ENCODE data around the gene C6orf120. TPM values are rescaled to one million over a fixed set of nuclear protein-coding genes. Genes with fewer than 3 reads are reported as not detected.

Gene C6orf120
- total and polyA plus RNA-seq, 11 donors = 3.4 to 22.9 (median 18.8) TPM

GRCh38 chr6:169664227-169664626 is 37.7 kb upstream of the C6orf120 start:
- no peak for ATAC-seq
- DNase-seq = no peak
- no peaks in the 10 kb centered on the region for H3K9me3 ChIP-seq
- no peak for TF ChIP-seq CTCF (IDR thresholded peaks at IDR 0.05)
- peaks cover 0 to 2% (median 0%) of the 10 kb centered on the region in 12 donors for H3K4me1 ChIP-seq
- H3K36me3 ChIP-seq = peaks cover 0 to 68% (median 37%) of the 10 kb centered on the region in 9 donors
- H3K4me3 ChIP-seq = no peak overlapping the region
- 91 to 97% (median 94%) methylated on average over 10 to 14 of the region's 14 CpGs for WGBS, 4 donors
- no peaks in the 10 kb centered on the region for H3K27me3 ChIP-seq
- H3K27ac ChIP-seq = no peak overlapping the region
- intact Hi-C loops (cut with DNase I) = no loop called here

GRCh38 chr6:169665289-169665688 is 36.6 kb upstream of the C6orf120 start:
- 88 to 93% (median 89%) methylated on average over 9 of the region's 9 CpGs for WGBS, 4 donors
- Histone ChIP-seq H3K4me1 (peaks cover 0 to 13% (median under 1%) of the 10 kb centered on the region in 12 donors), H3K27me3 (no peaks in the 10 kb centered on the region), H3K9me3 (no peaks in the 10 kb centered on the region), H3K36me3 (peaks cover 0 to 66% (median 32%) of the 10 kb centered on the region in 9 donors), H3K27ac (no peak overlapping the region), H3K4me3 (no peak overlapping the region)
- TF ChIP-seq POLR2A (IDR thresholded peaks at IDR 0.05) (no peak), CTCF (IDR thresholded peaks at IDR 0.05) (no peak)
- ATAC-seq (no peak), DNase-seq (no peak)
- intact Hi-C loops (cut with DNase I) = no loop called here

GRCh38 chr6:169666441-169666840 is 35.5 kb upstream of the C6orf120 start:
- H3K36me3 ChIP-seq = peaks cover 0 to 61% (median 30%) of the 10 kb centered on the region in 9 donors
- 93 to 97% (median 96%) methylated on average over 18 of the region's 18 CpGs for WGBS, 4 donors

GRCh38 chr6:169667716-169668115 is 34.2 kb upstream of the C6orf120 start:
- intact Hi-C loops (cut with DNase I) = no loop called here
- no peak for DNase-seq
- Histone ChIP-seq H3K27me3 (no peaks in the 10 kb centered on the region), H3K27ac (no peak overlapping the region), H3K4me1 (peaks cover 0 to 16% (median 2%) of the 10 kb centered on the region in 12 donors), H3K36me3 (peaks cover 0 to 64% (median 30%) of the 10 kb centered on the region in 9 donors), H3K9me3 (no peaks in the 10 kb centered on the region), H3K4me3 (no peak overlapping the region)
- WGBS, 4 donors = 95 to 98% (median 96%) methylated on average over 15 to 27 of the region's 27 CpGs
- TF ChIP-seq POLR2A (IDR thresholded peaks at IDR 0.05) (no peak), CTCF (IDR thresholded peaks at IDR 0.05) (no peak)
- ATAC-seq = no peak

More at GRCh38 chr6:169666441-169666840, 35.5 kb upstream of the C6orf120 start:
- no peak overlapping the region for H3K27ac ChIP-seq
- H3K4me1 ChIP-seq = peaks cover 0 to 16% (median 2%) of the 10 kb centered on the region in 12 donors
- H3K27me3 ChIP-seq = no peaks in the 10 kb centered on the region
- DNase-seq (no peak), ATAC-seq (no peak)
- TF ChIP-seq POLR2A (IDR thresholded peaks at IDR 0.05) (no peak), CTCF (IDR thresholded peaks at IDR 0.05) (no peak)
- no peak overlapping the region for H3K4me3 ChIP-seq
- H3K9me3 ChIP-seq = no peaks in the 10 kb centered on the region
- intact Hi-C loops (cut with DNase I) = no loop called here
